GM18499 (cell line): ENCODE results near the gene ETF1.
"Not testable (repeated sequence)": the region's sequence is repeated elsewhere in the genome, so short reads cannot be mapped to it uniquely, and the experiment has no call there.

ENCODE experiments used
- ATAC-seq: cut with Tn5 transposase; IDR thresholded peaks from one replicate; pipeline ENCODE4 v1.9.1; 2021; ENCODE audit warnings: moderate number of reproducible peaks; ENCODE audit not compliant: insufficient read depth, unreplicated experiment

Gene ETF1

DNA sequence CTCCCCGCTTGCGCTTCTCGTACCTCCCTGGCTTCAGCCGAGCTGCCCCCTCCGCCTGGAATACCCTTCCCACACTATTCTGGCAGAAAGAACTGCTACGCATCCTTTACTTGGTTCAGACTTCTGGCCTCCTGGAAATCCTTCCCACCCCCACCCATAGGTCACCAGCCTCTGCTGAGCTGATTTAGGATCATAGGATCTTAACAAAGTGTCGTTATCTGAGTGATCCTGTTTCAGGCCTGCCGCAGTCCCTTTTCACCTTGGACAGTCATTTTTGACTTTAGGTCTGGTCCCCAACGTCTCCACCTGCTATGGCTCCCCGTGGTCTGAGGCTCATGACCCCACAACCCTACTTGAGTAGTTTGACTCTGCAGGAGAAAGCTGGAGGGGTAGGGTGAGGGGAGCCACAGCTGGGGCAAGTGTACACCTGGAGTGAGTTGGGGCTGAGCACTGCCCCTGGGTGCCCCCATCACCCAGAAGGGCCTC lies 50.4 kb downstream of the ETF1 start:
- no peak for ATAC-seq

- ATAC-seq: no peak
Observed at GRCh38 chr5:138491669-138492559, 51.1 kb downstream of the ETF1 start.

GRCh38 chr5:138491284-138491648 lies 51.8 kb downstream of the ETF1 start:
- no peak for ATAC-seq

DNA sequence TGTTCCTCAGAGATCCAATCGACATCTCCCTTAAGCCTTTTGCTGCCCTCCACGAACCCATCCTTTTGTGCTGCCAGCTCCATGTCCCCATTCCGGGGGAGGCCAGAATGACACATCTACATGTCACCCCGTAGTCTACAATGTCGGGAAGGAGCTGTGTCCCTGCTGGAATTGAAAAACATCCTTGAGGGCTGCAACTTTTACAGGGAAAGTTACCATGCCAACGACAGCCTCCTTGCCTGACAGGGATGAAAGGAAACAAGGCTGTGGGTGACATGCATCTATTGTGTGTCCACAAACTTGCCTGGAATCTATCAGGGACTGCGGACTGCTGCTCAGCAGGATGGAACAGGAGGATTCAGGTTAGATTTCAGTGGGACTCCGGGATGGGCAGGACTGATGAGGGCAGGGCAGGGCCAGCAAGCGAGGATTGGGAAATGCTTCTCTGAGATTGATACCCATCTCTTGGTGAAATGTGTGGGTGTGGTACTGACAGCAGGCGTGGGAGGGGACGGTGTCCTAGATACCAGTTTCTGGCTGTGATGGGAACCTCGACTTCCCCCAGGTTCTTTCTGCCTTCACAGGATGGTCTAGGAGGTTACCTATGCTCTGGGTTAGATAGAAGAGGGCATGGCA lies 52.3 kb downstream of the ETF1 start:
- no peak for ATAC-seq

DNA sequence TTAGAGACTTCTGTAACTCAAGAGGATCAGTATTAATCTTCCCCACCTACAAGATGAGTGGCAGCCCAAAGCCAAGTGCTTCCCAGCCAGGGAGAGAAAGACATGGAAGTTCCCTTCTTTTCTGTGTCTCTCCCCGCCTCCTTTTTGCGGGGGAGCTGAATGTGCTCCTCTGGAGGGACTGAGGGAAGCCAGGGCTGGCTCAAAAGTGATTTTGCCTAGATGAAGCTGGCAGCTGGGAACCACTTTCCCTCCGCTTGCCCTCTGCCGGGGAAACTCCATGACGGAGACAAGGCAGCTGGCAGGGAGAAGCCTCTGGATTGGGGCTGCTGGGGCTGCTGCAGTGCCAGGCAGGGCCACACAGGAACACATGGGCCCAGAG lies 53.4 kb downstream of the ETF1 start:
- no peak for ATAC-seq

DNA sequence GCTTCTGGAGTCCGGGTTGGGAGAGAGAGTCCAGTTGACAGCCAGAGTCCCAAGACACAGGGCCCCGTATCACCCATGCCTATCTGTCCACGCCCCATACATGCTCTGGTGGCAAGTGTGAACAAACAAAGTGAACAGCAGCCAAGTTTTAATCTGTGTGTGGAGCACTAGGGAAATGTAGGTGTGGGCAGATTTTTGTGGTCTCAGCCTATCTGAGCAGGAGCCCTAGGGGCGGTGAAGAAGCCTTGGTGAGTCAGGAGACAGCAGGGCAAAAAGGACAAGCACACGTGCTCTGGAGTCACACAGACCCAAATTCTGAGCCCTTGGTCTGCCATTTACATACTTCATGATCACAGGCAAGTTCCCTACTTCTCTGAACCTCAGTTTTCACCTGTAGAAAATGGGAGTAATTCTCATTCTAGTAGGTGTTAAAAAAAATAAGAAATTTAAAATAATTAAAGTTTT lies 54.5 kb downstream of the ETF1 start:
- no peak for ATAC-seq

DNA sequence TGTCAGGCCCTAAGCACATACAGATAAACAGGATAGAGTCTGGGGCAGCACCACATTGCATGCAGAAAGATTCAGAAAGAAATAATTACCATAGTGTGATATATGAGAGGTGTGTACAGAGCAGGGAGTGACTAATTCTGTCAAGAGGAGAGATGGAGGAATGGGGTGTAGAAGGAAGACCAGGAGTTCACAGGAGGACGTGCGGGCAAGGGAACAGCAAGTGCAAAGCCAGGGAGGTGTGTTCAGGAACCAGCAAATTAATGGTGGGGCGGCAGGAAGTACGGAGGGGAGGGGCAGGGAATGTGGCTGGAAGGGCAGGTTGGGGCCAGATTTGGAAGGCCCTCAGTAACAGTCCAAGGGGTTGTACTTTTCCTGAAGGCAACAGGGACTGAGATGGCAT lies 60.4 kb downstream of the ETF1 start:
- ATAC-seq: no peak

DNA sequence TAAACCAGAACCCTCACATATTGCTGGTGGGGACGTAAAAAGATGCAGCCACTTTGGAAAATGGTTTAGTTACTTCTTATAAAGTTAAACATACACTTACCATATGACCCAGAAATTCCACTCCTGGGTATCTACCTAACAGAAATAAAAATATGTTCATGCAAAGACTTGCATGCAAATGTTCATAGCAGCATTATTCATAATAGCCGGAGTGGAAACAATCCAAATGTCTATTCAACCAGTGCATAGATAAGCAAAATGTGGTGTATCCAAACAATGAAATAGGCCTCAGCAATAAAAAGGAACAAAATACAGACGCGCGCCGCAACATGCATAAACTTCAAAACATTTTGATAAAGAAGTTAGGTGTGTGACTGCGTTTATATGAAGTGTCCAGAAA lies 66.1 kb downstream of the ETF1 start:
- ATAC-seq: no peak

GRCh38 chr5:138473151-138473550 lies 69.9 kb downstream of the ETF1 start:
- not testable (repeated sequence) for ATAC-seq

- no peak for ATAC-seq
Observed at GRCh38 chr5:138472353-138472752, 70.7 kb downstream of the ETF1 start.

DNA sequence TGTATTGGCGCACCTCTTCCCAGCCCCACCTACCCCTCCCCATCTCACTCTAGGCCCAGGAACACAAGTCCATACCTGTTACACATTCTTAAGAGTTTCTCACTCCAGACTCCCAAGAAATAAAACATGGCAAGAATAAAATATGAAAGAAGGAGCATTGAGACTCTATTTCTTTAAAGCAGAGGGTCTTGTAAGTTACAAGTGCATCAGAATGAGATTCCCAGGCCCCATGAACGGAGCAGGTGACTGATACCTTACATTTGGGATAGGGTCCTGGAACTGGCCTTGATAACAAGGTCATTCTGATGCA lies 72.0 kb downstream of the ETF1 start:
- ATAC-seq: no peak

DNA sequence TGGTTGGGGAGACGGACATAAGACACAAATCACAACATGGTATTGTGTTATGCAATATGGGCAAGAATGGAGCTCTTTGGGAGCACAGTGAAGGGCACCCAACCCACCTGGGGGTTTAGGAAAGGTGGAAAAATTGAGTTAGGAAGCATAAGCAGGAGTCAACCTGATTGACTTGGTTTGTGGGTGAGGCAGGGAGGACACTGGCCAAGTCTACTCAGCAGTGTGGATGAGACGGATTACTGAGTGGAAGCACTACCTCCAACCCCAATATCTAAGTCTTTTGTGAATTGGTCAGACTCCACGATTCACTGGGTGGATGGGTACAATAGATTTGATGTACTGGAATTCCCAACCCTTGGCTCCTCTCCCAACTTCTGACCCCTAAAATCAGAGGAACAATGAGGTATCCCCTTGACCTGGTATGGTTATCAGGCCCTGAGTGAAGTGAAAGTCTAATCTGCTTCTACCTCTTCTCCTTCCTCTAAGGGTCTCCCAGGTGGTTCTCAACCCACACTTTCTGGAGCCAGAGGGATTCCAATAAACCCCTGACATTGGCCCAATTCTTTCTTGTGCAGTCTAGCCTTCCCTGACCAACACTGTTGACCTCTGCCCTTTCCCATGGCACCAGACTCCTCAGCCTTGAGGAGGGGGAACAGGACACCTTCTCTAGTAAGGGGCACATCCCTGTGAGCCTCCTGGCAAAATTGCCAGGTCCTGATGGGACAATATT lies 72.5 kb downstream of the ETF1 start:
- ATAC-seq: no peak

- no peak for ATAC-seq
Observed at GRCh38 chr5:138469540-138470321, 73.3 kb downstream of the ETF1 start.

GRCh38 chr5:138468966-138469539 lies 74.0 kb downstream of the ETF1 start:
- ATAC-seq: no peak

- ATAC-seq: no peak
Observed at GRCh38 chr5:138468133-138468965, 74.7 kb downstream of the ETF1 start.

GRCh38 chr5:138467711-138468132 lies 75.3 kb downstream of the ETF1 start:
- ATAC-seq: no peak

GRCh38 chr5:138466900-138467710 lies 75.9 kb downstream of the ETF1 start:
- no peak for ATAC-seq

- ATAC-seq: no peak
Observed at GRCh38 chr5:138466125-138466899, 76.7 kb downstream of the ETF1 start.
